H4 (cell line): ENCODE data around the gene LRRTM2. TPM values are rescaled to one million over a fixed set of nuclear protein-coding genes. Genes with fewer than 3 reads are reported as not detected.
"Not testable (repeated sequence)": the region's sequence is repeated elsewhere in the genome, so short reads cannot be mapped to it uniquely, and the experiment has no call there.

Experiments
- DNase-seq: peaks from one replicate; pipeline ENCODE4 v3.0.0-alpha.2; 2015; ENCODE audit warnings: low spot score
- total RNA-seq: library from RNA; depleted of rRNA; stranded (reverse); fragments of >200 nt; shearing (Covaris generic); gene quantifications from 2 replicates; pipeline ENCODE4 v1.2.3, GENCODE V29; 2014; rRNA removed

LRRTM2 gene, protein sequence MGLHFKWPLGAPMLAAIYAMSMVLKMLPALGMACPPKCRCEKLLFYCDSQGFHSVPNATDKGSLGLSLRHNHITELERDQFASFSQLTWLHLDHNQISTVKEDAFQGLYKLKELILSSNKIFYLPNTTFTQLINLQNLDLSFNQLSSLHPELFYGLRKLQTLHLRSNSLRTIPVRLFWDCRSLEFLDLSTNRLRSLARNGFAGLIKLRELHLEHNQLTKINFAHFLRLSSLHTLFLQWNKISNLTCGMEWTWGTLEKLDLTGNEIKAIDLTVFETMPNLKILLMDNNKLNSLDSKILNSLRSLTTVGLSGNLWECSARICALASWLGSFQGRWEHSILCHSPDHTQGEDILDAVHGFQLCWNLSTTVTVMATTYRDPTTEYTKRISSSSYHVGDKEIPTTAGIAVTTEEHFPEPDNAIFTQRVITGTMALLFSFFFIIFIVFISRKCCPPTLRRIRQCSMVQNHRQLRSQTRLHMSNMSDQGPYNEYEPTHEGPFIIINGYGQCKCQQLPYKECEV
- 1.2 and 3.4 TPM in 2 replicates for total RNA-seq

DNA sequence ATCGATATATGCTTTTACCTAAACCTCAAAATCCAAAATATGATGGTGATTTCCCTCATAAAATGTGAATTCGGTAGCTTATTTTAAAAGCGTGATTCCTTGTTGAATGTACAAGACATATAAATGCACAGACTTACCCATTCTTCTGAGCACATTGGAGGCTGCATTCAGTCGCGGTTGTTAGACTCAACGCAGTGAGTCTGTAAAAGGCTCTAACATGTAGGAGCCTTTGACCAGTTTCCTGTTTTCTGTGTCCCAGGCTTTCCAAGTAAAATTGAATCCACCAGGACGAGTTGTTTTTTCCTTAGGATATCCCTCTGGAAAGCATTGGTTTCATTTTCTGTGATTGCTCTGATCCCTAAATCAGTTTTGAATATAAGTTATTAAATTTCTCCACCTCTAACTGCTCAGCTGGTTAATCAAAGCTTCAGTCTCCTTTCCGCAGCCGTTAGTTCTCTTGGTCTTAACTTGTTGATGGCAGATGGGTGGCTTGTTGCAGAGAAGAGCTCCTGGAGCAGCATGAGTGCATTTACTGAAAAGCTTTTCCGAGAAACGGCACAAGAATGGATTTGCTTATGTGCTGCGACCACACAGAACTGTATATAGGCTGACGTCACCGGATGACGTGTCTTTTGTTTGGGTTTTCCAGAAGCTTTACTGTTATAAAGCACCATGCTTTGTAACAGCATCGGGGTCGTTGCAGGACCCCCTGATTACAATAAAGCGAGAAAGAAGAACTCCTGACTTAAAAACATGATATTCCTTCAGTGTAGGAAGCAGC is at the start of gene LRRTM2:
Gene LRRTM2 (minus strand): TSS at position 565 of the 781 bp plus-strand sequence. CDS start 424 bp downstream, at position 141.
- peak; percentile 88 for DNase-seq

DNA sequence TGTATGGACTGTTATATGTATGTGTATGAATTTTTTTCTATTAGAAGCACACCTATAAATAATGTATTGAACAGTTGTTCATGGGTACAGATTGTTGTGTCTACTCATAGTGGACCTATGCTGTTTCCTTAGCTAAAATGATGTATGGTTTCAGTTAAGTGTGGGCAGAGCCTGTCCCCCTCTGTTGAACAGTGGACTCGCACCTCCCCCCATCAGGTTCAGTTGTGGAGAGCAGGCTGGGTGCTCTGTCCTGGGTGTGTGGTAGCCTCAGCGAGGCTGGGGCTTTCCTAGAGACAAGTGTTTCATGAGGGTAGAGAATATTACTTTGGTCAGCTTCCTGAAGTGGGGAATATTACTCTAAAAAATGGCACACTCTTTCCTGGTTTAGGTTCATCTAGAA is 47.4 kb upstream of the LRRTM2 start:
- no peak for DNase-seq

DNA sequence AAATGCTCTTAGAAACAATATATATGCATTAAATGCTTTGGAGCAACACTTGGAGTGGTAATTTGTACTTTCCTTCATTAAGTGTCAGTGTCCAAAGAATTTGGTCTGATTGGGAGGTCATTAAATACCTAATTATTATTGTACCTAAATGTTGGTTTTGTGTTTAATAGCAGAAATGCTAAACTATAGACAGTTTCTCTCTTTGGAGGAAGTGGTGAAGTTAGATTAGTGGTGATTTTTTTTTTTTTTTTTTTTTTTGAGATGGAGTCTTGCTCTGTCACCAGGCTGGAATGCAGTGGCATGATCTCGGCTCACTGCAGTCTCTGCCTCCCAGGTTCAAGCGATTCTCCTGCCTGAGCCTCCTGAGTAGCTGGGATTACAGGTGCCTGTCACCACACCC is 46.2 kb upstream of the LRRTM2 start:
- not testable (repeated sequence) for DNase-seq

DNA sequence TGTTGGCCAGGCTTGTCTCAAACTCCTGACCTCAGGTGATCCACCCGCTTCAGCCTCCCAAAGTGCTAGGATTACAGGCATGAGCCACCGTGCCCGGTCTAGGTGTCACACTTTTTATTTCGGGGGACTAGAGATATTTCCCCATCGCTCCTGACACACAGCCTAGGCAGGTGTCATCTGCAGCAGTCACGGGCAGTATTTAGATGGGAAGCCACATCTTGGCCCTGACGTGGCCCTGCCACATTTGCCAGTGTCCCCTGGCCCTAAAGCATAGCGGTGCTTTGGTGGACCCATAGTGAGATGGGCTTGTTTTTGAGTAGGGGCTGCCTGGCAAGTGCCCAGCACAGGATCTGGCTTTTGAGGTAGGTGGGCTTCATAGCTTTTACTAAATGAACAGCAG is 45.0 kb upstream of the LRRTM2 start:
- no peak for DNase-seq

DNA sequence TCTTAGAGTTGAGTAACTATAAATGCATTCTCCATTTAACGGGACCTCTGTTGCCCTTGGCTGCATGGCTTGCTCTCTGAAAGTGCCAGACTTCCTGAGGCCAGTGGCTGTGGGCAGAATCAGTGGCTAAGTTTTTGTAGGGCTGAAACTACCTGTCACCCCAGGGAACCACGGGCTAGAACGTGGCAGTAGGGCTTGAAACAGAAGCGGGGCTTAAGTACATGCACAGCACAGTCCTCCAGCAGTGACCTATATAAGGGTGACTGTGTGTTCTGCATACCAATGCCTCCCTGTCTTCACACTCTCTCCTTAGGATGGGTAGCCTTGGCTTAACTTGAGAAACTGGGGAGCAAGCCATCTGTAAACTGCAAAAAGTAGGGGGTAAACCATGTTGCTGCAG is 43.6 kb upstream of the LRRTM2 start:
- no peak for DNase-seq

DNA sequence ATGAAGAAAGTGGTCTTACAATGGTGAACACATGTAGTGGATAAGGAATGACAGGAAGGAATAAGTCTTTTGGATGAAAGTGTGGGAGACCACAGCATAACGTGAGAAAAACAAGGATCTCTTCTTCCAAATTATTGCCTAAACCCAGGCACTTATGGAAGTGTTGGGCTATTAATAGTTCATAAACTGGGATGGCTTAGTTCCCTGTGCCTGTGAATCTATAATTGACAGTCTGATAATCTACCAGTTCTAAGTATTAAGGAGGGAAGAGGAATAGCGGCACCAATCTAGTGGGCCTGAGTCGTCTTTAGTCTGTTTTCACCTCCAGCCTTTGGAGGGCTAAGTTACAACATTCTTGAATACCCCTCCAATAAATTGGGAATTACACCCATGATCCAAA is 39.2 kb upstream of the LRRTM2 start:
- no peak for DNase-seq

DNA sequence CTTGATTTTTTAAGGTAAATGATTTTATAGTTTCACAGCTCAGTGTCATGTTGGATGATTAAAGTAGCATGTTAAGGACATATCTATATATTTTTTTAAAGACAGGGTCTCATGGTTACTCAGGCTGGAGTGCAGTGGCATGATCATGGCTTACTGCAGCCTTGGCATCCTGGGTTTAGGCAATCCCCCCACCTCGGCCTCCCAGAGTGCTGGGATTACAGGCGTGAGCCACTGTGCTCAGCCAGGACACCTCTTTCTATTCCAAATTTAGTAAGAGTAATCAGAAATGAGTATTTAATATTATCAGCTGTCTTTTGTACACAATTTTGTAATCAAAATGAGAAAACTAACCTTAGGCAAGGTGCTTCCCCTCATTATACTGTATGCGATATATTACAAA is 38.6 kb upstream of the LRRTM2 start:
- no peak for DNase-seq

DNA sequence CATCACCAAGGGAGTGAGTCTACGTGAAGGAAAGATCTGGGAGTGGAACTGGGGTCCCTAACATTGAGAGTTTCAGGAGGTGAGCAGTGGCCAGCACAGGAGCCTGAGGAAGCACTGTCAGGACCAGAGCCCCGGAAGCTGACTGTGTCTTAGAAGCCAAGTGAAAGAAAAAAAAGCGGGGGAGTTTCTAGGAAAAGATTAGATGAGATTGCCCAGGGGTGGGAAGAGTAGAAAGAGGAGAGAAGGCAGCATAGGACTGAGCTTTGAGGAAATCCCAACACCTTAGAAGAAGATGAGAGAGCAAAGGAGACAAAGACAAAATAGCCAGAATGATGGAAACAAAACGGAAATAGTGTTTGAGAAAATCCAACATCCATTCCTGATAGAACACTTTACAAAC is 37.0 kb upstream of the LRRTM2 start:
- DNase-seq, result no peak

DNA sequence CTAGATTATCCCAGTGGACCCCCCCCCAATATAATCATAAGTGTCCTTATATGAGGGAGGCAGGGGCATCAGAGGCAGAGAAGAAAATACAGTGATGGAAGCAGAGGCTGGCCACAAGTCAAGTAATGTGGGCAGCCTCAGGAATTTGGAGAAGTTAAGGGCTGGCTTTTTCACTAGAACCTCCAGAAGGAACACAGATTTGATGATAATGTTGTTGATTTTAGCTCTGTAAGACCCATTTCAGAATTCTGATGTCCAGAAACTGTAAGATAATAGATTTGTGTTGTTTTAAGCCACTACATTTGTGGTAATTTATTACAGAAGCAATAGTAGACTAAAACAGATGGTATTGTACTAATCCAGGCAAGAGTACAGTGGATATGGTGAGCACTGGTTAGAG is 36.3 kb upstream of the LRRTM2 start:
- DNase-seq, result no peak

DNA sequence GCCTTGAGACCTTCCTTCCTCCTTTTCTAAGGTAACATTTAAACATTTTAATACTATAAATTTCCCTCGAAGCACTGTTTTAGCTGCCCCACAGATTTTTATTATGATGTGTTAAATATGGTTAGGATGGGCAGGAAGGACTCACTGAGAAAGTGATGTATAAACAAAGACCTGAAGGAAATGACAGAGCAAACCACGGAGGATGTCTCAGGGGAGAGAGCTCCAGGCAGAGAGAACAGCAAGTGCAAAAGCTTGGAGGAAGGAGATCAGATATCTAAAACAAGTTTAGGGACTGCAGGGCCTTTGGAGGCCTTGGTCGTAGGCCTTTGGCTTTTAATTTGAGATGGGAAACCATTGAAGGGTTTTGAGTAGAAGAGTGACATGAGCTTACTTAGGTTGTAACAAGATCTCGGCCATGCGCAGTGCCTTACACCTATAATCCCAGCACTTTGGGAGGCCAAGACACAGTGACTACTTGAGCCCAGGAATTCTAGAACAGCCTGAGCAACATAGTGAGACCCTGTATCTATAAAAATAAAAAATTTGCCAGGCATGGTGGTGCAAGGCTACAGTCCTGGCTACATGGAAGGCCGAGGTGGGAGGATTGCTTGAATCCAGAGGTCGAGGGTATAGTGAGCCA is 35.5 kb upstream of the LRRTM2 start:
- no peak for DNase-seq

DNA sequence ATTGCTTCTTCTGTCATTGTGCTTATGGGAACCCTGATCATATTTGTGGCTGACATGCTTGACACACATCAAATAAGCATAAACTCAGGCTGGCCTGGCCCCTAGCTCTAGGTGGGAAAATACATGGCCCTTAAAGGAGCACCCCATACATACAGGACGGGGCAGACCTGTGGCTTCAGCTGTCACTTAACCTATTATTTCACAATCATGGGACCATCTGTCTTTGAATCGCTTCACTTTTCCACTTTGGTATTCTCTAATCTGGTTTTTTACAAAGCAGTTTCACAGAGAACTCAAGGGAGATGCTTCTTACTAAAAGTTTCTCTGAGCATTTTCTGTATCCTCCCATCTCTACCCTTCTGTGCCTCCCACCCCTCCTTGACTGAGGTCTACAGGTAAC is 34.6 kb upstream of the LRRTM2 start:
- DNase-seq, result no peak

DNA sequence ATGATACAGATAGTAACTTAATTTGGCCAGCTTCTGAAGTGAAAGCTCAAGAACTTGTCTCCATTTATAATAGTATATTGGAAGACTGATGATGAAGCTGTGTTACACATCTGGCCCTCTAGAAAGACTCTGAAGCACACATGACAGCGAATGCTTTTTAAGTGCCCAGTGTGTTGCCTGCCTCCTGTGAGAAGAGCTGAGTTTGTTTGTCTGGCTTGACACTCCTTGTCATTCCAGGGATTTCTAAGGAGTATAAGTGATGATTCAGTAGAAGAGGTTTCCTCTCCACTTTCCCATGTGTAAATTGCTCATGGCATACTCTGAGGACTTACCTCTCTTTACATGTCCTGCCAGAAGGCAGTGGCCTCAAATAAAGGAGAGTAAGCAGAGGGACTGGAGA is 30.4 kb upstream of the LRRTM2 start:
- DNase-seq, result no peak

DNA sequence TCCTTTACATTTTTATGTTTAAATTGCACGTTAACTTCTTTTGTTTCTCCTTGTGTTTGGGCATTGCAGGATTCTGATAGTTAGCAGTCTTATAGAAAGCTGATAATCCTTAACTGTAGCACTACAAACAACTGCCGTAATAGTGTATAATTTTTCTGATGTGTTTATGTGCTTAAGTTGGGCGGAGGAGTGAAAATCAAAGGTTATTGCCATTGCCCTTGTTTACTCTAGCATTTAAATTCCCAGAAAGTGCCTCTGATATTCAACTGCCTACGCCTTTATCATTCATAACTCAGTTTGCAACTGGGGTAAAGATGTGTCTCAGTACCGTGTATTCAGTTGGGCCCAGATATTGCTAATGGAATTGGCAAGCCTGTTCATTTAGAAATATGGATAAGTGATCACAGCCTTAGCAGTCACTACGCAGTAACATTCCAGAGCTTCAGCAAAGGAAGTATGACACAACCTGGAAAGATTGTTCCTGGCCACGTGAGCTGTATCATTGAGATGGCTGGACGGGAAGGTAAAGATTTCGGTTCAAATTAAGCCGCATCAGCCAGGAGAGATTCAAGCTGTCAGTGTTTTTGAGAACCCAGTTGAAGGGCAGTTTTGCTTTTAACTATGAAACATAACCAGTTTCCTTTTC is 28.1 kb upstream of the LRRTM2 start:
- no peak for DNase-seq

DNA sequence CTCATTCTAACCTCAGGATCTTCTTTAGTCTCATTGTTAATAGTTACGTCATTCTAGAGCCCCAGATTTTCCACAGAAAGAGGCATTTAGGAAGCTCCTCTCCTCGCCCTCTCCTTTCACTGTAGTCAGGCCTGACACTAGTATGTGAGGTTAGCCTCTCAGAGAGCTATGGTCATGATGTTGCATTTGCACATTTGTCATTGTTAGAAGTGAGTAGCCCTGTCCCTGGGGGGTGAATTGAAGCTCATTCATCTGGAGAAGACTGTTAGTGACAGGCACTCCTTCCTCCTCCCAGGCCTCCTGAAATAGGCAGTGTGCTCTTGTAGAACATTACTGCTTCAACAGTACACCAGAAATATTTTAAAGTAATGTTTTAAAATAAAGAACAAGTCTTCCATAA is 26.6 kb upstream of the LRRTM2 start:
- no peak for DNase-seq

DNA sequence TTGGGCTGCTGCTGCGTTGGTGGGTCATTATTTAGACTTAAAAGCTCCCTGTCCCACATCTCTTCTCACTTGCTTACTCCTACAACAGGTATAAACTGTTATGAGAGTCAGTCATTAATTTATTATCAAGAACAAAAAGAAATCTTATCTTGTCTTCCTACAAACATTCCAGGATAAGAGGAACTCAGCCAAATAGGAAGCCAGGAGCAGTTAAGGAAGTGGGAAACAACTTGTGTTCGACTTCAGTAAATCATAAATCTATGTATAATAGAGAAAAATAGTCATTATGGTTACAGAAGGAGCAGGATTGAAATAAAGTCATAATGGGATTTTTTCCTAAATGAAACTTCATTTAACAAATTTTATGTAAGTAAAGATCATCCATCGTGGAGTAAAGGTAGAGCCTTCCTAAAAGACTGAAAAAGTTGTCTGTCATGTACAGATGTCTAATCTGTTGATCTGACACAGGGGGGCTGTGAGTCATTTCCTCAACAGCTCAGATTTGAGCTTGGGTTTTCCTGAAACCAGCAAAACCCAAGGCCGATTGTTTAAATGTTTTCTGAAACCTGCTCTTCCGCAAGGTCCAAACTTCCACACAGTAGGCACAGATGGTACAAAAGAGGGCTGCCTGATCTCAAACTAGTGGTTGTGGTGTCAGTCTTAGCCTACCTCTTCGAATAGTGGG is 25.3 kb upstream of the LRRTM2 start:
- no peak for DNase-seq

DNA sequence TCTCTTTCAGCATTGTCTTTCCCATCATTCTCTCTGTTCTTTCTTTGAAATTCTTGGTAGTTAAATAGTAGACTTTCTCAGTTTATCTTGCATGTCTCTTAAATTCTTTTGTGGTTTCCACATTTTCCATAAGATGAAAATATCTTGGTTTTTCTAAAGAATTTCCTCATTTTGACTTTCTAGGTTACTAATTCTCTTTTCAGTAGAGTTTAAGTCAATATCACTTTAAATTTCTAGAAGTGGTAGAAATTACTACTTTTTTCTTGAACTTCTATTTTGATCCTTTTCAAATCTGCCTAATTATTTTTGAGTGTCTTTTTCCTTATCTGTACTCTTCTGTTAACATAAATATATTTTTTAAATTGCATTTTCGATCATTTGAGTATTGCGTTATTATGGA is 23.6 kb upstream of the LRRTM2 start:
- no peak for DNase-seq

DNA sequence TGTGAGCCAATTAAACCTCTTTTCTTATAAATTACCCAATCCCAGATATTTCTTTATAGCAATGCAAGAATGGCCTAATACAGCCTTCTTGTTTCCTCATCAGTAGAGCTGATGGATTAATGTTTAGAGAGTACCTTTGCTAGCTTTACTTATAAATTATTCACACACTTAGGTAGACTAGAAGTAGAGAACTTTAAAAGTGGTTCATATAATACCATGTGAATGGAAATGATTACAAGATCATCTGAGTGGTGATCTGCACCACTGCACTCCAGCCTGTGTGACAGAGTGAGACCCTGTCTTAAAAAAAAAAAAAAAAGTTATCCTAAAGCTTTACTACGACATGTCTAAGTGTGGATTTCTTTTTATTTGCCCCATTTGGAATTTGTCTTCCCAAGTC is 23.2 kb upstream of the LRRTM2 start:
- no peak for DNase-seq

DNA sequence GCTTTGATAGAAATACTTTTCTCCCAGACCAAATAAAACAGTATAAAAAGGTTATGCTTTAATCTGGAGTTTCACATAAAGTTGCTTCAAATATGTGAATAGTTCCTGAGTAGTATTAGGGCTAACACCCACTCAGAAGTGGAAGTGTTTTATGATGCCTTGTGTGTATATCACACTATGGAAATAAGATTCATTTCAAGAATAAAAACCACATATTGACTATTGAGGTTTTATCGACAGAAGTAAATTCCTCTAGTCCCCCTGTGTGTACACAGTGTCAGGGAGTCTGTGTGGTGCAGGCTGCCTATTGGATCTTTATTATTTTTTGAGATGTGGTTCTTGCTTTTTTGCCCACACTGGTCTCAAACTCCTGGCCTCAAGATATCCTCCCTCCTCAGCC is 20.8 kb upstream of the LRRTM2 start:
- DNase-seq, result no peak

DNA sequence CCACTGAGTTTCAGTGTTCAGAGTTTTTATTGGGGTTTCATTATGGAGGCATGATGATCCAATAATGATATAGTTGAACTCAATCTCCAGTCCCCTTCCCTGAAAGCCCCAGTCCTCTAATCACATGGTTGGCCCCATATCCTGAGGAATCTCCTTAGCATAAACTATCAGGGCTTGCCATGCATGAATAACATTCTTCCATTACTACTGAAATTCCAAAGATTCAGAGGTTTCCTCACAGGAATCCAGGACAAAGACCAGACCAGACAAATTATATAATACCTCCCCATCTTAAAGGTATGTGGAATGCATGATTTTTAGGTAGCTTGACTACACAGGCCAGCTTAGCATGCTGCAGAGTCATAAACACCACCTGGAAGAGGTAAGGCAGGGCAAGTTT is 15.5 kb upstream of the LRRTM2 start:
- no peak for DNase-seq

DNA sequence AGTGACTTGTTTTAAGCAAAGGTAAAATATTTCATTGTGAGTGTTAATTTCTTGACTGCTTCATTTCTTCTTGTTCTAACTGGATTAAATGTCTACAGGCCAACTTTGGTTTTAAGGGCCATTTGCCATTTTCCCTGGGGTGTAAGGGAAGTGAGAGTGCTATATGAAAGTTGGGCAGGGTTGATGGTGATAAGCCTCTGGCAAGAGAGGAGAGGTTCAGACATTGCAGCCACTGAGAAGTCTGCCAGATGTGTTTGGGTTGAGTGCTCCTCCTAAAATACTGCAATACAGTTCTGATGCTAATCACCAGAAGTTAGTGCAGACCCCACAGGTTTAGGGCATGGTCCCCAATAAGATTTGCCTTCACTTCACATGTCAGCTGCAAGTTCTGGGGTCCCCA is 14.9 kb upstream of the LRRTM2 start:
- no peak for DNase-seq

DNA sequence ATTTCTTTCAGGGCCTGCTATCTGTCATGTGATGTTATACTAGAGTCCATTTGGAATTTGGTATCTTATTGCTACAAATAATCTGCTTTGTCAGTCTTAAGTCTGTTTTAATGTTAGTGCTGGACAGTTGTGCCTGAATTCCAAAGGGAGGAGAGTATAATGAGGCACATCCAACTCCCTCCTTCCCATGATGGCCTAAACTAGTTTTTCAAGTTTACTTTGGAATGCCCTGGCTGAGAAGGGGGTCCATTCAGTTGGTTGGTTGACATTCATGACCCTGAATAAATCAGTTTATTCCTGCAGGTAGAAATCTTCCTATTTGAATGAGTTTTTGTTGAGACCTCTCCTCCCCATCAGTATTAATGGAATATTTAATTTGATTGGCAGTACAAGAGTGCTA is 9.4 kb upstream of the LRRTM2 start:
- DNase-seq, result no peak
